HFF-Myc (cell line): ENCODE results near the gene NFATC2.

Experiments
- DNase-seq: peaks from one replicate; pipeline ENCODE4 v3.0.0-alpha.2; 2011; ENCODE audit warnings: low read depth; ENCODE audit errors: extremely low read depth
- H3K4me3 ChIP-seq: replicated peaks from 2 replicates; pipeline ENCODE4 v1.5.1; 2011; ENCODE audit warnings: low read depth, mild to moderate bottlenecking, control low read depth, low read length
- CTCF ChIP-seq: IDR thresholded peaks from 2 replicates; pipeline ENCODE4 v1.5.1; 2012; ENCODE audit warnings: mild to moderate bottlenecking, low read depth, low read length, control low read depth; ENCODE audit errors: missing control alignments

The NFATC2 gene

GRCh38 chr20:51444922-51445438 lies 97.5 kb downstream of the NFATC2 start:
- no peak overlapping the region for H3K4me3 ChIP-seq
- no peak for TF ChIP-seq CTCF
- DNase-seq = no peak

GRCh38 chr20:51444467-51444866 lies 98.1 kb downstream of the NFATC2 start:
- H3K4me3 ChIP-seq = no peak overlapping the region
- no peak for TF ChIP-seq CTCF
- no peak for DNase-seq

GRCh38 chr20:51442602-51443001 lies 99.9 kb downstream of the NFATC2 start:
- no peak overlapping the region for H3K4me3 ChIP-seq
- DNase-seq = no peak
- TF ChIP-seq CTCF = no peak

GRCh38 chr20:51440589-51440988 lies 101.9 kb downstream of the NFATC2 start:
- H3K4me3 ChIP-seq = no peak overlapping the region
- DNase-seq = no peak
- TF ChIP-seq CTCF = no peak

- TF ChIP-seq CTCF = no peak
- no peak overlapping the region for H3K4me3 ChIP-seq
- no peak for DNase-seq
Measured at GRCh38 chr20:51439160-51439689, 103.3 kb downstream of the NFATC2 start.

DNA sequence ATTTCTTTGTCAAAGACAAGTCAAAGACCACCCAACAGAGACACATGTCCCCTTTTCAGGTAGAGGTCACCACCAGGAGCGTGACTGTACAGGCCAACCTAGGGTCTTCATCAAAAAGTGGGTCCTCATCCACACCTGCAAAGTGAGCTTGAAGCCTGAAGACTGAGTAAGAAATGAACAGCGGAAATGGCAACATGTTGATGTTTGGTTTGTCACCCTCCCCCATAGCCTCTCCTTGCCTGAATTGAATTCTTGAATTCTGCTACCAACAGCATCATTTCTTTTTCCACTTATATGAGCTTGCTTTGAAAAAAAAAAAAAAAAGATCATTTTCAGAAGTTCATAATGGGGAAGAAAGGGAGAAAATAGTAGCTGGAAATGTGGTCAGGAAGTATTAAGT lies 104.4 kb downstream of the NFATC2 start:
- no peak overlapping the region for H3K4me3 ChIP-seq
- no peak for DNase-seq
- no peak for TF ChIP-seq CTCF
